ENCODE data around the gene TRPV3.

GRCh38 chr17:3552916-3553315 is 4.7 kb downstream of the TRPV3 start:
- TF ChIP-seq CTCF (IDR thresholded peaks at IDR 0.05; ENCODE audit: insufficient read depth, low read depth, low read length) (no peak), EZH2 (IDR thresholded peaks at IDR 0.05; ENCODE audit: insufficient read depth, low read length) (no peak)

Measured in astrocyte (in vitro differentiated cells and primary cell).